ENCODE results near the gene KBTBD13. TPM values are rescaled to one million over a fixed set of nuclear protein-coding genes. Genes with fewer than 3 reads are reported as not detected.

The KBTBD13 gene
- total RNA-seq, 1 donor, result not detected

GRCh38 chr15:65056868-65057548 is 19.5 kb upstream of the KBTBD13 start:
- TF ChIP-seq, protein P1, sequence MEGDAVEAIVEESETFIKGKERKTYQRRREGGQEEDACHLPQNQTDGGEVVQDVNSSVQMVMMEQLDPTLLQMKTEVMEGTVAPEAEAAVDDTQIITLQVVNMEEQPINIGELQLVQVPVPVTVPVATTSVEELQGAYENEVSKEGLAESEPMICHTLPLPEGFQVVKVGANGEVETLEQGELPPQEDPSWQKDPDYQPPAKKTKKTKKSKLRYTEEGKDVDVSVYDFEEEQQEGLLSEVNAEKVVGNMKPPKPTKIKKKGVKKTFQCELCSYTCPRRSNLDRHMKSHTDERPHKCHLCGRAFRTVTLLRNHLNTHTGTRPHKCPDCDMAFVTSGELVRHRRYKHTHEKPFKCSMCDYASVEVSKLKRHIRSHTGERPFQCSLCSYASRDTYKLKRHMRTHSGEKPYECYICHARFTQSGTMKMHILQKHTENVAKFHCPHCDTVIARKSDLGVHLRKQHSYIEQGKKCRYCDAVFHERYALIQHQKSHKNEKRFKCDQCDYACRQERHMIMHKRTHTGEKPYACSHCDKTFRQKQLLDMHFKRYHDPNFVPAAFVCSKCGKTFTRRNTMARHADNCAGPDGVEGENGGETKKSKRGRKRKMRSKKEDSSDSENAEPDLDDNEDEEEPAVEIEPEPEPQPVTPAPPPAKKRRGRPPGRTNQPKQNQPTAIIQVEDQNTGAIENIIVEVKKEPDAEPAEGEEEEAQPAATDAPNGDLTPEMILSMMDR (IDR thresholded peaks at IDR 0.05; ENCODE audit: insufficient read depth, low read depth, low read length), result no peak
- no peak for DNase-seq (ENCODE audit: low read depth)
- no peak overlapping the region for H3K4me3 ChIP-seq (ENCODE audit: low read depth, low read length)

DNA sequence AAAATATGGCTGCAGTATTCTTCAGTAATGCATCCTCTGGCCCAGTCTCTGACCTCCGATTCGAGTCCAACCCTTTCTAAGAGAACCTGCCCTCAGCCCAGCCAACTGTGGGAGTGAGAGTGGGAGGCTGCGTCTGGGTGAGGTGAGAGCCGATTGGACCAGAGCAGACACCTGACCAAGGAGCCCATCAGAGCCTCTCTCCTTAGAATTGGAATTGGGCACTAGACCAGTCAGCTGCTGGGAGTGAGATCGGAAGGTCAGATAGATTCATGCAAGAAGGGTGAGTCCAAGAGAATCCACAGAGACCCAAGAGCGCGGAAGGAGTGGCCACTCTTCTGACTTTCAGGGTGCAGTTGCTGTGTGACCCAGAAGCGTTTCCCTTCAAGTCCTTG is 19.0 kb upstream of the KBTBD13 start:
- TF ChIP-seq, protein P1 (IDR thresholded peaks at IDR 0.05; ENCODE audit: insufficient read depth, low read depth, low read length), result no peak
- DNase-seq (ENCODE audit: low read depth), result no peak
- no peak overlapping the region for H3K4me3 ChIP-seq (ENCODE audit: low read depth, low read length)

GRCh38 chr15:65058394-65059368 is 17.9 kb upstream of the KBTBD13 start:
- TF ChIP-seq, protein P1 (IDR thresholded peaks at IDR 0.05; ENCODE audit: insufficient read depth, low read depth, low read length), result no peak
- no peak overlapping the region for H3K4me3 ChIP-seq (ENCODE audit: low read depth, low read length)
- DNase-seq (ENCODE audit: low read depth), result no peak

- no peak overlapping the region for H3K4me3 ChIP-seq (ENCODE audit: low read depth, low read length)
- TF ChIP-seq, protein P1 (IDR thresholded peaks at IDR 0.05; ENCODE audit: insufficient read depth, low read depth, low read length), result no peak
- DNase-seq (ENCODE audit: low read depth), result no peak
Observed at GRCh38 chr15:65059369-65059750, 17.2 kb upstream of the KBTBD13 start.

DNA sequence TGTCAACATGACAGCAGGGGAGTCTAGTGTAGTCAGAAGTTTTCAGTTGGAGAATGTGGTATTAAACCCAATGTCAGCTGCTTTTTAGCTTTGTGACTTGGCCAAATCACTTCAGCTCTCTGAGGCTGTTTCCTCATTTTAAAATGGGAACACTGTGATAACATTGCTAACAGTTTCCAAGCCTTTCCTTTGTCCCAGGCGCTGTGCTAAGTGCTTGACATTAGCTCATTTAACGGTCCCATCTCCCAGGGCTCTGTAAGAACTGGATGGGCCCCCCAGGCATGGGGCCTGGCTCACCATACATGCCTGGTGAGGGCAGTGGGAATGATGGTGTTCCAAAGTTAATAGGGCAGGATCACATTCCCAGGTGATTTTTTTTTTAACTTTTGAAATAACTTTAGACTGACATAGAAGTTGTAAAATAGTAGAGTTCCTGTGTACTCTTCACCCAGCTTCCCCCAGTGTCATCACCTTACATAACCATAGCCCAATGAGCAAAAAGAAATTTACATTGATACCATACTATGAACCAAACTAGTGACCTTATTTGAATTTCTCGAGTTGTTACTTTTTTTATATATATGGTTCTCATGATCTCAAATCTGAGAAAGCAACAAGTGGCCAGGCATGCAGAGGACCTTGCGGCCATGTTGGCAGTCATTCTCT is 16.5 kb upstream of the KBTBD13 start:
- DNase-seq (ENCODE audit: low read depth), result no peak
- TF ChIP-seq, protein P1 (IDR thresholded peaks at IDR 0.05; ENCODE audit: insufficient read depth, low read depth, low read length), result no peak

GRCh38 chr15:65060641-65061397 is 15.7 kb upstream of the KBTBD13 start:
- TF ChIP-seq, protein P1 (IDR thresholded peaks at IDR 0.05; ENCODE audit: insufficient read depth, low read depth, low read length), result no peak
- DNase-seq (ENCODE audit: low read depth), result no peak

More for the DNA sequence above, 16.5 kb upstream of the KBTBD13 start:
- no peak overlapping the region for H3K4me3 ChIP-seq (ENCODE audit: low read depth, low read length)

More at GRCh38 chr15:65060641-65061397, 15.7 kb upstream of the KBTBD13 start:
- no peak overlapping the region for H3K4me3 ChIP-seq (ENCODE audit: low read depth, low read length)
